Measurements from ENCODE around the gene CFAP100.

The CFAP100 gene

GRCh38 chr3:126377211-126377610, 17.5 kb upstream of the CFAP100 start:
- DNase-seq: no peak

DNA sequence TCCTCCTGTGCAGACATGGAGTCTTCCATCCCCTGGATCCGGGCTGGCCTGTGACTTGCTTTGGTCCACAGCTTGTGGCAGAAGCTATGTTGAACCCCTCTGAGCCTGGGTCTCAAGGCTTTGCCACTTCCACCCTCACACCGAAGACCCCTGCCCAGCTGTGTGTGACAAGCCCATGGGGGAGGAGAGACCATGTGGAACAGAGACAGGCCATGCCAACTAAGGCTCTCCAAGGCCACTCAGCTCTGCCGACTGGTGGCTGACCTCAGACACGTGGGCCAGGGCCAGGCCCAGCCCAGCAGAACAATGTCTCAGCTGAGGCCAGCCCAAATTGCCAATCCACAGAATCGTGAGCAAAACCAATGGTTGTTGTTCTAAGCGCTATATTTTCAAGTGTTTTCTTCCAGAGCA, 16.4 kb upstream of the CFAP100 start:
- no peak for DNase-seq

DNA sequence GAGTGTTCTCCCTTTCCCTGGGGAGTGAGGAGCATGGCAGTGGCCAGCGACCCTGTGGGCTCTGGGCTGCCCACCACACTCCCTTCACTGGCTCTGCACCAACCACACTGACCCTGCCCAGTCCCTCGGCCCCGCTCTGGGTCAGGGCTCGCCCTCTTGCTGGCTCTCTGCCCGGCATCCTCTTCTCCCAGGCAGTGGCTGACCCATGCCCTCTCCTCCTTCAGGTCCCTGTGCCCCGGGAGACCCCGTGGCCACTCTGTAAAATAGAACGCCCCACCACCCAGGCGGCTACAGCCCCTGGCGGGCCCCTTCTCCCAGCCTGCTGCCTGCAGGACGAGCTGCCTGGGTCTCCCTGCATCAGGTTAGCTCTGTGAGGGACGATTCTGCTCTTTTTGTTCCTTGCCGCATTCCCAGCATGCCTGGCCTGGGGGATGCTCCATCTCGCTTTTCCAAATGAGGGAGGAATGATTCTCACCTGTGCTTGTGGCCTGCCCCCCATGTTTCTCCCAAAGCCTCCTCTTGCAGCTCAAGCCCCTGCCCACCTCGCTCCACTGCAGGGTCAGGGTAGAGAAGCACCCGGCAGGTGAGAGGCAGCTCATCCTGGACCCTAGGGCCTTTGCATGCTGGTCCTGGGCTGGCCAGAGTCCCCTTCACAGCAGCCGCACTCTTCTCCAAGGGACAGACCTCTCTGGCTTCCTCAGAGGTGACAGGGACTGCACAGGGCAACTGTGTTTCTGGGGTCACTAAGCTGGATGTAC, 14.5 kb upstream of the CFAP100 start:
- no peak for DNase-seq

GRCh38 chr3:126381966-126382365, 12.7 kb upstream of the CFAP100 start:
- DNase-seq: no peak

DNA sequence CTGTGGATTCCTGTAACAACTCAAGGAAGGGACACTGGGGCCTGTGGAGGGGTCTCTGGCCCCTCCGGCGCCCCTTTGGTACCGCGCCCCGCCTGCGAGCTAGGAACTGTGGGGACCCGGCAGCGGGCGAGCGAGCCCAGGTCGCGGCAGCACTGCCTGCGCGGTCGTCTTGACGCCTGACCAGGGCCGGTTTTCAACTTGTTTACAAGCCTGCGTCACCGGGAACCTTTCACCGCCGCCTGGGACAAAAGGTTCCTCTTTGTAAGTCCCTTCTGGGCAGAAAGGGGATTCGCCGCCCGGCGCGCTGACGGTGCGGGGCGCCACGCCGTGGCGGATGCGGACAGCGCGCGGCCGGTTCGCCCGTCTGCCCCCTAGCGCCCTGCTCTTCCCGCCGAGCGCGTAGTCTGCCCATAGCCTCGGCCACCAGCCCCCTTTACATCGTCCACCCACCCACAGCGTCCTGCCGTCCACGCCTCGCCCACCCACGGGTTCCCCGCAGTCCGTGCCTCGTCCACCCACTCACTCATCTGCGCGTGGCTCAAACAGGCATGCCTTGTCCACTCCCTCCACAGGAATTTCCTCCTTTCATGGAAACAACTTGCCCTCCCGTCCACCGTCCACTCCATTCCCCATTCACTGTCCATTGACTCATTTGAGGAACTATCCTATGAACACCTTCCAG, 5.5 kb upstream of the CFAP100 start:
- DNase-seq: peak; percentile 51

DNA sequence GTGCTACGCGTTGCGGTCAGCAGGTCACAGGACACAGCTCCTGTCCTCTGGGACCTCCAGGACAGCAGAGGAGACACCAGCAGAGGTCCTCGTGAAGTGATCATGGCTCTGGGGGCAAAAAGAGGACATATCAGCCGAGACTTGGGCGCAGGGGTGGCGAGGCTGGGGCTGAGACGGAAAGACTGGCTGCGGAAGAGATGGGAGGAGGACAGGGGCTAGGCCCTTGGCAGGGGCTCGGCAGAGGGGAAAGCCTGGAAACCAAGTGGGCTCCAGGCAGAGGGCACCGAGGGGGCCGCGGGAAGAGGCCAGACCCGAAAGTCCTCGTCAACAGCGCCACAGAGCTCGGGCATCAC, 4.9 kb upstream of the CFAP100 start:
- no peak for DNase-seq

GRCh38 chr3:126390201-126390600, 4.5 kb upstream of the CFAP100 start:
- no peak for DNase-seq

DNA sequence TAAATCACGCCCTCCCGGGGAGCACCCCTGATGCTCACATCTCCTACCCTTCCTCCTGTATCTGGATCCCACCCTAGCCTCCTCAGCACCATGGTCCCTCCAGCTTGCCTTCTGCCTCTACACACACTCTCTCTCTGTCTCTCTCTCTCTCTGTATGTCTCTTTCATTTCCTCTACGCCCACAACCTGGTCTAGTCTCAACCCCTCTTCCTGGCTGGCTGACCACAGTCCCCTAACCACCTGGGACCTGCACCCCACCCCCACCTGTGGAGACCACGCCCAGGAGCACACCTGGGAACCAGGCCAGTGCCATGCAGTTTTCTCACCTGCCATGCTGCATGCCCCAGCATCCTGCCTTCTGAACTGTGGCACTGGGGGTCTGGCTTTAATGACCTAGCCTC, 4.0 kb upstream of the CFAP100 start:
- no peak for DNase-seq

GRCh38 chr3:126391631-126392030, 3.1 kb upstream of the CFAP100 start:
- no peak for DNase-seq

GRCh38 chr3:126392246-126392645, 2.5 kb upstream of the CFAP100 start:
- DNase-seq: no peak

- no peak for DNase-seq
These were observed 1.1 kb upstream of the CFAP100 start for GRCh38 chr3:126393563-126393962.

GRCh38 chr3:126394977-126395321, 240 bp downstream of the CFAP100 start:
- no peak for DNase-seq

GRCh38 chr3:126395846-126396513, 1.3 kb downstream of the CFAP100 start:
- DNase-seq: no peak

GRCh38 chr3:126396536-126396935, 1.8 kb downstream of the CFAP100 start:
- DNase-seq: no peak

DNA sequence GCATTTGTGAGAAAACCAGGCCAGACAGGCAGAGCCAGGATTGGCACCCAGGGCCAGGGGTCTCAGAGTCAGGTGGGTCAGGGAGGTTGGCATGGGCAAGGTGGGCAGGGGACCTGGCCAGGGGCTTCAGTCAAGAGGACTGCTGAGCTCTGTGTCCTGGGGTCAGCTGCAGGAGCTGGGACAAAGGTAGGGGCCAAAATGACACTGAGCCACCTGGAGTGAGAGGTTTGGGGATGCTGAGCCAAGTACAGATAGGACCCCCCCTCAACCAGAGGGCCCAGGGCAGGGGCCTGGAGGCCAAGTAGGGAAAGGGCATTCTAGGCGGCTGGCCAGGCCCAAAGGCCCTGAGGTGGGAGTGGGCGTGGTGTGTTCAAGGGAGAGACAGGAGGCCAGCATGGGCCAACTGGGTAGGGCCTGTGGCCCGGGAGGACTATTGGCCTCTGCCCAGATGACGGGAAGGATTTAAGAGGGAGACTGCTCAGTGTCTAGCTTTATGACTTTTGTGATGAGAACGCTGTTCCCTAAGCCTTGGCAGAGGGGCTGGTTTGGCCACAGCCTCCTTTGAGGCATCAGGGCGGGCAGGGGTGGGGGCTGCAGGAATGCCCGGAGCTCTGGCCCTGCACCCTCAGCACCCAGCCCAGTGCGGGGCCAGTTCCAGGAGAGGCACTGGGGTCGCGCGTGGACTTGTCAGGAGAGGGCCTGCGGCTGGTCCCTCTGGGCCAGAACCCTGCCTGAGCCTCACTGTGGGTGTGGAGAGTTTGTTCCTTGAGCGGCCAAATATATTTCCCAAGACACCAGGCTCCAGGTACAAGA, 3.1 kb downstream of the CFAP100 start:
- no peak for DNase-seq

DNA sequence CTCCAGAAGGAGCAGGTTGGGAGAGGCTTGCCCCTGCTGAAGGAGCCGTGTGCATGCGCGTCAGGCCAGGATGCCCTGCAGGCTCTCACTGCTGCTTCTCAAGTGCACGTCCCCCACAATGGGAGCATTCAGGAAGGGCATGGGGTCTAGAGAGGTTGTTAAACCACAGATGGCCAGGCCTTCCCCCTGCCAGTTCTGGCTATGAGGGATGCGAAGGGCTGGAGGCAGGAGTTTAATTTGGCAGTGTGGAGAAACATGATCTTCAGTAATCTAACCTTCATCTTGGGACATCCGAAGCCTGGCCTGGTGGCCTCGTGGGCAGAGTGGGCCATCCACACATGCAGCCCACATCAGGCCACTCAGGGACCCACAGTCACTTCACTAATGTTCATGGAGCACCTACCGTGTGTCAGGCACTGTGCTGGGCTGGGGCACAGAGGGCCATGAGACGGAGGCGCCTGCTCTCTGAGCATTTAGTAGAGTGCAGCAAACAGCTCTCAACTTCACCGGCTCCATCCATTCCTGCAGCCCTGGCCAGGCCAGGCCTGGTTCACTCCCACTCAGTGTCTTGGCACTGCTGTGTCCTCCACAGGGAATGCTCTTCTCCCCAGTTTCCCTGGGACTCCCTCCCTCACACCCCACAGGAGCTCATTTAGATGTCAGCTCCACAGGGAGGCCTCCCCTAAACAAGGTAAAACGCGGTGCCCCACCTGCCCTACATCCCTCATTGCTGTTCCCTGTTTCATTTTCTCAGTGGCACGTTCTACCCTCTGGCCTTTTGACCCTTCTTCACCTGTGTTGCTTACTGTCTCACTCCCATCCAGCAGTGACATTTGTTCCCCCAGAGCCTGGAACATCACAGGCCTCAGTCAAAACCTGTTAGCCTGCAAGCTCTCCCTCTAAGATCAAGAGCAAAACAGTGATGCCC, 4.0 kb downstream of the CFAP100 start:
- DNase-seq: no peak

GRCh38 chr3:126399351-126399735, 4.6 kb downstream of the CFAP100 start:
- no peak for DNase-seq

- DNase-seq: no peak
These were observed 5.0 kb downstream of the CFAP100 start for GRCh38 chr3:126399756-126400155.

DNA sequence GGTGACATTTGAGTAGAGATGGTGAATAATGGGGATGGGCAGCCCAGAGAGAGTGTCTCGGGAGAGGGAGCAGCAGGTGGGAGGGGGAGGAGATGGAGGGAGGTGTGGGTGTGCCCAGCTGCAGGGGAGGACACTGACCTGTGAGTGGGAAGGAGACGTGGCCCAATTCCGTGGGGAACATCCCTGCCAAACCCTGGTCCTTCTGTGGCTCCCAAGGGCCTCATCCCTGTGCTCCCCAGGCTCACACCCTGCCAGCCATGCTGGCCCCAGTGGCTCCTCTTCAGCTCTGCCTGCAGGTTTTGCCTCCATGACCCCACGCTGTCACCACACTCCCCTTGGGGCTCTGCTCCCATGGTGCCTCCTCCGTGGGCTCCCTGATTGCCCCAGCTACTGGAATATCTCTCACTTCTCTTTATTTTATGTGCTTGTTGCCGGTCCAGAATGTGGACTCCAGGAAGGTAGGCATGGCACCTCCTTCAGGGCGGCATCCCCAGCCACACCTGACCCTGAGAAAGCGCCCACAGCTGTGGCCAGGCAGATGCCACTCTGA, 7.0 kb downstream of the CFAP100 start:
- no peak for DNase-seq

DNA sequence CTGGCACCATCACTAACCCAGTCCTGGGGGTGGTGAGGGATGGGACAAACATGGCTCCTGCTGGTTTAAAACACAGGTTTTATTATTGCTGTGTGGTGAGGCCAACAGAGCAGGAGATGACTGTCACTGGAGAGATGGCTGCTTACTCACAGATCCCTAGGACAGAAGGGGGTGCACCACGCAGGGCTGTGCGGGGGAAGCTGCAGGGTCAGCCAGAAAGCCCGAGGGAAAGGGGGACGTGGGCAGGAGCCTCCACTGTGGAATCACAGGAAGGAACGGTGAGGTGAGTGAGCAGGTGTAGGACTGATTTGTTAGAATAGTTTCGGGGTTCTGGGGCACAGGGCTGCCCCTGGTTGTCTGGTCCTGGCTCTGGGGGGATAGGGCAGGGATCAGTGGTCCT, 7.5 kb downstream of the CFAP100 start:
- no peak for DNase-seq

DNA sequence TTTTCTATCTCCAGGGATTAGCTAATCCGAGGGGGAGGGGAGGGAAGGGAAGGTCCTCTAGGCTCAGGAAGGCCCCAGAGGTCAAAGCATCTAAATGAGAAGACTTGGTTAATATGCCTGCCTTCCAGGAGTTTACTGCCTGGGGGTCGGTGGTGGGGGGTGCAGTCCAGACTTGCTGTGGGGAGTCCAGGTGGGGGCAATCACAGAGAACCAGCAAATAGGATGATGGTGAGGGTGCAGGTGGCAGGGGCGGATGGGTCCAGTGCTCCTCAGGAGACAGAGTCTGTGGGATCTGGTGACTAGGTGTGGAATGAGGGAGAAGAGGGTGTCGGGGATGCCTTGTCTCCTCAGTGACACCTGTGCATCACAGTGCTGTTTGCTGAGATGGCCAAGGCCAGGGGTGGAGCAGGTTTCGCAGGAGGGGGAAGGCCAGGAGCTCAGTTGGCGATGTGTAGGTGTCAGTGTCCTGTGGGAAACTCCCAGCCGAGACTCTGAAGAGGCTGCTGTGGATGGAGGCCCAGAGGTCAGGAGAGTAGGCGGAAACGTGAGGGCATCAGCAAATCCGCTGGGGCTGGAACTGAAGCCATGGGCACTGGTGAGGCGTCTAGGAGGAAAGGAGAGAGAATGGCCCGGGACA, 8.1 kb downstream of the CFAP100 start:
- no peak for DNase-seq

All from activated CD4-positive, alpha-beta T cell treated with anti-CD3 and anti-CD28 coated beads, Interleukin-2, Interleukin-6, amounts not matched to agents 100 ng/mL and 50 ng/mL, durations not matched to agents 16 hours and 8 hours (primary cell).